Measurements from ENCODE around the gene PIGU.
"Not testable (repeated sequence)": the region's sequence is repeated elsewhere in the genome, so short reads cannot be mapped to it uniquely, and the experiment has no call there.

The PIGU gene

GRCh38 chr20:34621383-34622367, 55.2 kb downstream of the PIGU start:
- DNase-seq (ENCODE audit: low read depth in 3 of 3), result no peak

GRCh38 chr20:34621036-34621343, 55.9 kb downstream of the PIGU start:
- DNase-seq (ENCODE audit: low read depth in 3 of 3), result no peak

- no peak for DNase-seq (ENCODE audit: low read depth in 3 of 3)
Observed at GRCh38 chr20:34618676-34619075, 58.2 kb downstream of the PIGU start.

- not testable (repeated sequence) for DNase-seq (ENCODE audit: low read depth in 3 of 3)
Observed at GRCh38 chr20:34616913-34617312, 60.0 kb downstream of the PIGU start.

- DNase-seq (ENCODE audit: low read depth in 3 of 3), result no peak
Observed at GRCh38 chr20:34615477-34615876, 61.4 kb downstream of the PIGU start.

- DNase-seq (ENCODE audit: low read depth in 3 of 3), result not testable (repeated sequence)
Observed at GRCh38 chr20:34611976-34612375, 64.9 kb downstream of the PIGU start.

GRCh38 chr20:34607066-34607465, 69.8 kb downstream of the PIGU start:
- no peak for DNase-seq (ENCODE audit: low read depth in 3 of 3)

- DNase-seq (ENCODE audit: low read depth in 3 of 3), result no peak
Observed at GRCh38 chr20:34604980-34605788, 71.7 kb downstream of the PIGU start.

GRCh38 chr20:34600892-34601653, 75.8 kb downstream of the PIGU start:
- no peak for DNase-seq (ENCODE audit: low read depth in 3 of 3)

GRCh38 chr20:34595377-34596184, 81.3 kb downstream of the PIGU start:
- no peak for DNase-seq (ENCODE audit: low read depth in 3 of 3)

GRCh38 chr20:34586488-34587163, 90.3 kb downstream of the PIGU start:
- DNase-seq (ENCODE audit: low read depth in 3 of 3), result no peak

GRCh38 chr20:34585019-34585418, 91.9 kb downstream of the PIGU start:
- DNase-seq (ENCODE audit: low read depth in 3 of 3), result no peak

GRCh38 chr20:34583544-34583943, 93.3 kb downstream of the PIGU start:
- DNase-seq (ENCODE audit: low read depth in 3 of 3), result no peak

- no peak for DNase-seq (ENCODE audit: low read depth in 3 of 3)
Observed at GRCh38 chr20:34582911-34583310, 94.0 kb downstream of the PIGU start.

GRCh38 chr20:34582221-34582620, 94.7 kb downstream of the PIGU start:
- no peak for DNase-seq (ENCODE audit: low read depth in 3 of 3)

- DNase-seq (ENCODE audit: low read depth in 3 of 3), result peak in 1 of 3 experiments; percentile 19
Observed at GRCh38 chr20:34581341-34582184, 95.3 kb downstream of the PIGU start.

GRCh38 chr20:34579979-34580940, 96.6 kb downstream of the PIGU start:
- DNase-seq (ENCODE audit: low read depth in 3 of 3), result no peak

- DNase-seq (ENCODE audit: low read depth in 3 of 3), result no peak
Observed at GRCh38 chr20:34579191-34579978, 97.5 kb downstream of the PIGU start.

Data from stimulated activated CD4-positive, alpha-beta T cell treated with anti-CD3 and anti-CD28 coated beads, TNF-alpha, amount 100 ng/mL, for 24 hours (primary cell).